Lung microvascular endothelial cell (primary cell): ENCODE results near the gene ERC2. TPM values are rescaled to one million over a fixed set of nuclear protein-coding genes. Genes with fewer than 3 reads are reported as not detected.
A peak's percentile ranks its signal among the peaks of the same experiment; 100 is the strongest.

ENCODE experiments used
- DNase-seq, 2 donors: peaks; one replicate each; pipeline versions ENCODE4 v3.0.0 to v3.0.0-alpha.2; 2010; ENCODE audit warnings: low read depth in 2 of 2
- total RNA-seq: library from RNA; depleted of rRNA; stranded (reverse); fragments of >200 nt; gene quantifications from 2 replicates; pipeline ENCODE4 v1.2.1, GENCODE V29; 2014

The ERC2 gene
- total RNA-seq, 1 donor from 2014 or later = 2.2 TPM

DNA sequence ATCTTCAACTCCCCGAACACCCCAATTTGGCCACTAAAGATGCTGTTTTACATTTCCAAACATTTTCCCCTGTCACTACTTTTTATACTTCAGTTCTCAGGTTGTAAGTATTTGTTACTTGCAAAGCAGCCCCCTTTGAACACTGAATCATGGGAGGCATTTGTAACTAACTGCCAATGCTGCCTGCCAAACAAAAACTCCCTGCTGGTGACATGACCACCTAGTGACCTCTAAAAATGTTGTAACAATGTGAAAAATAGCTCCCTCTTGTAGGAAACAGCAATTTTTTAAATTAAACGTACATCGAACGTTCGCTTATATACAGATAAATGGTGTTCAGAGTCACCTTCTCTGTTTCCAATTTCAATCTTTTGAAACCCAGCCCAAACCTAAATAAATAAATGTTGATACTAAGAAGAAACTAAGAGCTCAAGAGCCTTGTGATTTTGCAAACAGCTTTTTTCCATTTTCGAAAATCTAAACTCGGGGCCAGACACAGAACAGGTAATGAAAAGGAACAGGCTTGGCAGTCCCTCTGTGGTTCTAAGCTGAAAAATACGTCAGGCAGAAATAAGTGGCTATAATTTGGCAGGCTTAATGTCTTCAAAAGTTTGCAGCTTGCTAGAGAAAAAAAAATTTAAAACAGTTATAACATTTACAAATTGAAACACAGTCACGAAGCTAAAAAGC is 712.6 kb downstream of the ERC2 start:
- DNase-seq = no peak

DNA sequence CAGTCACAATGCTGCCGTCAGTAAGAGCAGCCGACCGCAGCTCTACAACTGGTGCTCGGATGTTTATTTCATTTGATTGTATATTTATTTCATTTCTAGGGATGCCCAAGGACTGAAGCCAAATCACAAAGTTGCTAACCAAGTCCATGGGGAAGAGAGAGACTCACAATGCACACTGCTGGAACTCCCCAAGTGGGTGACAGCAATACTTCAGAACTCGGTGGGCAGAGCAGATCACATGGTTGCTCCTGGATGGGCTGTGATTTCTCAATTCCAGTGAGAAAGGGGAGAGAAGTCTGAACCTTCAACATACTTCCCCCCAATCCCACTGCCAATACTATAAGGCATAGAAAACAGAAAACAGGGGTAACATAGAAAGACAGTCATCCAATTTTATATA is 715.4 kb downstream of the ERC2 start:
- no peak for DNase-seq

DNA sequence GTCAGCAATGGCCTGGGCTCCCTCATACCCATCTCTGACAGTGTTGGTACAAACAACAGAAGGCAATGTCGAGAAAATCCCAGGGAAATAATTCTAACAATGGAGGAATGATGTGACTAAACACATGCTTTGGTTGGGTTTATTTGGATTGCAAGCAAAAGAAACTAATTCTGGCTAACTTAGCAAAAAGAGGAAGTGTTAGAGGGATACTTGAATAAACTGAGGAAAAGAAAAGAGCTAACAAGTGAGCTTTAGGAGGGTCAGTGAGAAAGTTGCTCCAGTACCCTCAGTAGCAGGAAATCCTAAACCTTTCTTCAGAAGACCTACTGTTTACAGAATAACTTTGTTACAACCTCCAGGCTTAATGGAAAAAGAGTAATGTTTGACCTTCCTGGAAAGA is 716.5 kb downstream of the ERC2 start:
- no peak for DNase-seq

DNA sequence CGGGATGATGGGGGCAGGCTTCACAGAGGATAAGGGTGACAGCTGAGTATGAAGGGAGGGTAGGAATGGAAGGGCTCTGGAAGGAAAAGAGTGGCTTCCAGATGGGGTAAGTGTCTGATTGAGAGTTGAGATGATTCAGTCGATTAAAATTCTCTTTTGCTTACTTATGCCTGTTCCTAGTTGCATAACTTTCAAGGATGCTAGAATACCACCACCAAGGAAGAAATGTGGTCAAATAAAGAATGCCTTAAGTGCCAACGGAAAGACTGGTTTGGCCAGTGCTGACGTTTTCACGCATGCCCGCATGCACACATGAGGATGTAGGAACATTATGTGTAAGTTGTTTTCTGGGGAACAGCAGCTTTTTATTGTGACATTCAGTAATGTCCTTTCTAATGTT is 717.7 kb downstream of the ERC2 start:
- no peak for DNase-seq

DNA sequence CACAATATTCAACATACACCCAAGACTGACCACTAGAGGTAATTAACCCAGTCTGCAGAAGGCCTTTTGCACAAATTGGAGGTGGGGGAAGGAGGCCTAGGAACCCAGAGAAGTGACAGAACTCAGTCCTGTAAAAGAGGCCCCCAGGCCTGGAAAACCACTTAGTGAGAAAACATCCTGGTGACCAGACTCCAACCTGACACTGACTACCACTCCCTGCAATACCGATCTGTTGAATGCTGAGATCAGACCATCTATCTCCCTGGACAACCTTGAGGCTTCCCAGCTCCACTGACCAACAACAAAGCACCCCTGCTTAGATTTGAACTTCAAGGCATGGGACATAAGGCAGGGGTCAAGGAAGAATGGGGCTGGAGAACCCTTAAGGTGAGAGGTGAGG is 719.2 kb downstream of the ERC2 start:
- DNase-seq = no peak

DNA sequence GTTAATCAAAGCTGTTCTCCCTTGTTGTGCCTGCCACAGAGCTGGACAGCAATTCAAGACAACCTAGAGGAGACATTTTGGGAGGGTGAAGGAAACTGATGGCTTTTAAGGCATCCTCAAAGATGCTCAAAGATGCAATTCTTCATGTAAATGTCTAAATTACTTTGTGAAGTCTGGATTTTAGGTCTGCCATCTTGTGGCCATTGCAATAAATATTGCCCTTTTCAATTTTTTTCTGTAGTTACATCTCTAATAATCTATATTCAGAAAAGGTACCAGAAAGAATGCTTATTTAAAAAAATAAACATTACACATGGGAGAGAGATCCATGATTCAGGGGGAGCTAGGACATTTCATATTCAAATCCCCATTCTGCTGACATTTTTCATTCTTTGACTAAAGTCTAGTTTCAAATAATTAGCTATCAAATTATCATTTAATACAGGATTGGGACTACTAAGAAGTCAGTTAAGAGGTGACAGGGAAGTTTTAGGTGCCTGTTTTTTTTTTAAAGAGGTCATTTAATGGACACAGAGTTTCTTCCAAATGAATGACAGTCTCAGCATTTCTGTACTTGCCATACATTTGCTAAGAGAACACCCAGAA is 721.4 kb downstream of the ERC2 start:
- peak in 1 of 2 donors; percentile 25 for DNase-seq

DNA sequence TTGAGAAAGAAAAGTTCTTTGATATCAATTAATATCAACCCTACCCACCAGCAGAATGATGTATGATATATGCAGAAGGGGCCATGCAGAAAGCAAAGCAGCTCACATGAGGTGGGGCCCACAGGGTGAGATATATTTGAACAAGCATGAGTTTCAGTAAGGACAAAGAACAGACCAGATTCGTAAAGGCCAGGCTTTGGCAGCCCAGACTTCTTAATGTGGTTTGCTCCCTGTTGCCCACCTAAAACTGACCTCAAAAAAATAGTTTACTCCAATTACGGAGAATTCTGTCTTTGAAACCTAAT is 725.5 kb downstream of the ERC2 start:
- no peak for DNase-seq

DNA sequence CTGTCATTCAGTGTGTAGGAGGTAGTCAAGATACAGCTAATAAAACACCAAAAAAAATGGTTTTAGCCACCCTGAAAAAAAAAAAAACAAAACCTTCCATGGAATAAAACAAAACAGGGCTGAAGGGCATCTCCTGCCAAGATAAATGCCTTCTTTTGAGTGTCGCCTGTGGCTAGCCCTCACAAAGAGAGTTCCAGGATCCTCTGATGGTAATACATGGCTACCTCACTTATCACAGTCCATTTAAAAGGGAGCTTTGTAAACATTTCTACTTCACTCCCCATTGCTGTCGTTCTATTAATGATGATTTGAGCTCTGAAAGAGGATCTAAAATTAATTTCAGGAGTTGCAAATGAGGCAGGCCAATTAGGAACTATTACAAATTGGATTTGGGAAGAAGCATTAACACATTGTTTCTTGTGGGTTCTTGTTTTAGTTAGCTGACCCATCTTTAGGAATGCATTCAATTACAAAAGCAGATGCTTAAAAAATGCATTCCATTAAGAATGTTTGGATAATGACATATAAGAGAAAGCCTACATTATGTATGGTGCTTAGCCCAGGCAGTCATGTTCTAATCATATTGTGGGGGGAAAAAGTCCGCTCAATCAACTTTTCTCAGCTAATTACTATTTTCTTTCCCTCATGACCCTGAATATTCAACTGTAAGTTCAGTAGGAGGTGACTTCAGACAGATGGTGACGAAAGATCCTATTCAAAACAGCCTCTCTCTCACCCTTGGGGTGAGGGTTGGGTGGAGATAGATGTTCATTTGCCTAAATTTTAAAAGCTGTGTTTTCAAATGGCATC is 726.0 kb downstream of the ERC2 start:
- no peak for DNase-seq

DNA sequence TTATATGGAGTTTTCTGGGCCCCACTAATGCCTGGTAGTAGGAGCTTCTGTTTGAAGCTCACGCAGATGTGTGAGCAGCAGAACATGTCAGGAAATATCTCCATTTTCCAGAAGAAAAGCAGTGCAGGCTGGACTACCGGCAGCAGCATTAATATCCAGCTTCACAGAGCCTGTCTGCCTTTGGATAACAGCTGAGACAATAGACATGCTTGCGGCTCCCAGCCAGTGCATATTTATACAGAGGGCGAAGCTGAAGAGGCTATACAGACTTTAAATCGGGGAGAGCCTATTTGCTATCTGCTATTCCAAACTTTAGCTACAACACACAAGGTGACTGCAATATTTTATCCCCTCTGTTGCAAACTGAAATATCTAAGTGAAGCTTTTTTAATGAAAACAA is 731.1 kb downstream of the ERC2 start:
- no peak for DNase-seq

DNA sequence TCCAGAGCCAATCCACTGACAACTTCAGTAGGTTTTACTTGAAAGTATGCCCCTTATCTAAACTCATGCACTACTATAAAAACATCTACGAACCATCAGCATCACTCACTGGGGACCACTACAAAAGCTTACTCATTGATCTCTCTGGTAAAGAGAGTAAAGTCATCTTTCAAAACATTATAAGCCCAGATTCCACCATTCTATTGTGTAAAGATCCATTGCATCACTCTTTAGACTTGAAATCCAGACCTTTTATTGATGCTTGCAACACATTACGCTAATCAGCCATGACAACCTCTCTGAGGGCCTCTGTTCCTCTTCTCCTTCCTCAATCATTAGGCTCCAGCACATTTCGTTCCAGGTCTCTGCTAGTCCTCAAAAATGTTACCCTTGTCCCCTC is 732.3 kb downstream of the ERC2 start:
- no peak for DNase-seq

DNA sequence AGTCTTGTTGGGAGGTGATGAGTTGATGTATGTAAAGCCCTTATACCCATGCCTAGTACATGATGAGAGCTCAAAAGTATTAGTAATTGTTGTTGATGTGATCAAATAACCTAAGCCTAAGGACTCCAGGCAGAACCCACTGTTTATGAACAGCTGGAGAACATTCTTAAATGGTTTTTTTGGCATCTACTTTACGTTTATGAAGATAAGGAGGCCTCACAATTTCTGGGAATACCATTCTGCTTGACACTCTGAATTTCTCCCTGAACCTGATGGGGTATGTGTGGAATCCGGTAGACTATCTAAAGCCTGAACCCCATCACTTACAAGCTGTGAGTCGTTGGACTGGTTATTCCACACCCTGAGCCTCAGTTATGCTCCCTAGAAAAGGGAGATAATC is 736.5 kb downstream of the ERC2 start:
- DNase-seq = no peak

DNA sequence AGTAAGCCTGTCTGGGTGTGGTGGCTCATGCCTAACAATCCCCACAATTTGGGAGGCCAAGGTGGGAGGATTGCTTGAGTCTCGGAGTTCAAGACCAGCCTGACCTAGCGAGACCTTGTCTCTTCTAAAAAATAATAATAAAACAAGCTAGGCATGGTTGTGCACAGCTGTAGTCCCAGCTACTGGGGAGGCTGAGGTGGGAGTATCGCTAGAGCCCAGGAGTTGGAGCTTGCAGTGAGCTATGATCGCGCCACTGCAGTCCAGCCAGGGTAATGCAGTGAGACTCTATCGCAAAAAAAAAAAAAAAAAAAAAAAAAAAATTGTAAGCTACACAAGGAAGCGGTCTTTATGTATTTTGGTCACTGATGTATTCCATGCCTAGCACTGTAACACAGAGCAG is 738.7 kb downstream of the ERC2 start:
- no peak for DNase-seq

DNA sequence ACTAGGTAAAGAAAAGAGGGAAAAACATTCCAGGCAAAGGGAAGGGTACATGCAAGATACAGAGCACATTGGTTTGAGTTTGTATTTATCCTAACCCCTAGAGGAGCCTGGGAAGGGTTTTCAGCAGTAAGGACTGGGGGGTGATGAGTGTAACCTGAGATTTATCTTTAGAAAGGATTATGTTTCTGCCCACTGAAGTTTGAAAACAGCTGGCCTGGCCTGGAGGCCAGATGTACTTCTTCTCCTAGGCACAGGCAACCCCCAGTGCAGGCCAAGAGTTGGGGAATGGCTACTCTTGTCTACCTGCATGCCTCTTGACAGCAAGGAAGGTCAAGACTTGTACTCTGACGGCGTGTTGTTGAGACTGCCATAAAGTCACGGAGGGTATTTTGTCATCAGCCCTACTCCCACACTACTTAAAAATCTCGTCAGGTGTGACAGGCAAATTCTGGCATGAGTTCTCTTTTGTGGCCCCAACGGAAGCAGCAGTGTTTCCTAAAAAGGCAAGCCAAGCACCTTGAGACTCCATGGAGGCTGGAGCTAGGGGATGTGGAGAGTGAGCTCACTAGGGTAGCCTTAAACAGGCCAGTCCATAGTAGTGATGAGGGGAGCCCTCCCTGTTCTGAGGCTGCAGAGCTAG is 739.7 kb downstream of the ERC2 start:
- no peak for DNase-seq

DNA sequence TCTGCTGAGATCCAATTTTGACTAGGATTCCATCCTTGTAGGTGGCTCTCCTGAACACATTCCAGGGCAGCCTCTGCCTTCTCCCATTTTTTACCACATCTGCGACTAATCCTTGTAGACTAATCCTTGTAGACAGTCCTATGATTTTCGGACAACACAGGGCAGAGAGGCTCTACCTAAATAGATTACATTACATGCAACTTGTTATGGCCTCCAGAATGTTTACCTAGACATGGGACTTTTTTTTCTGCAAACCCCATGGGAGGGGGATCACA is 741.8 kb downstream of the ERC2 start:
- DNase-seq = no peak

DNA sequence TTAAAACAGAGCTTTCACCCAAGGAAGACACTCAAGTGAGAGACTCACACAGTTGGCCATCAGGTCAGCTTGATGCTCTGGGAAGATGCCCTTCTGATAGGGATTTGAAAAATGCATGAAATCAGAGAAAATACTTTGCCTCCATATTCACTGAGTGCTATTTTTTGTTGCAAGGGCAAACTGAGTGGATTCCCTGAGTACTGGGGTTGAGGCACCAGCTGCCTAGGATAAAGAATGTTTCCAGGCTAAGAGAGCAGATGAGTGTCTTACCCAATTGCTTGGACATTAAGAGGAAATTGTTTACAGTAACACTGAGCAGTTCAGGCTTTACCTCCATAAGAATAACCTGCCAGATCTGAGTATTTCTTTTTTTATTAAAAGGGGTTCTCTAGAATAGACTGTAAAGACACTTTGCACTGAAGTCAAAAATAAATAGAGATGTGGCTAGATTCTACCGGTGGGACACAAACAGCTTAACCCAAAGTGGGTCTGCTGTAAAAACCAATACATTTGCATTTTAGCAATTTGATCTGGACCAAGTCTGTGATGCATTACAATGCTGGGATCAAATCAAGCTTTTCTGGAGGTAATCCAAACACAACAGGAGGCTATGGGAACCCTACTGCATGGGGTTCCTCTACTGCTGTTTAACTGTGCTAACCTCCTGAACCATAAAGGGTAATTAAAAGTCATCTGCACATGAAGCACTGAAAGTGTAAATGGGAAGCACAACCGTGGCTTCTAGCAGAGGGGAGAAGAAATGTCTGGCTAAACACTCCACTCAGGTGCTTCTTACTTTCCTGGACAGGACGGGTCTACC is 742.4 kb downstream of the ERC2 start:
- DNase-seq = no peak

DNA sequence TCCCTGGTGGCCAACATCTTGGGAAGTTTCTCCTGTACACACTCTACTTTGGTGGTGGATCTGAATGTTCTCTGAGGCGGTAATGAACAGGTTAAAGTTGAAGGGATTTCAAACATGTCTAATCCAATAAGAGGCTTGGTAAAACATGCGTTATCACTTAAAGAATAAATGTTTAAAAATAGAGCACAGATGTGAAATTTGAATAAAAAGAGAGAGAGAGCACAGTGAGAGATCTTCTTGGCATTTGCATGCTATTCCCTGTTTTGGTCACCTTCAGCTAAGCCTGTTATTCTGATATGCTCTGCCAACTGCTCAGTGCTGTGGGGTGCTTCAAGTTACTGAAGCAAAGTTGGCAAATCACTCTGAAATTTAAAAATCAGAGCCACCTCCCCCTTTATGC is 743.4 kb downstream of the ERC2 start:
- DNase-seq = no peak

DNA sequence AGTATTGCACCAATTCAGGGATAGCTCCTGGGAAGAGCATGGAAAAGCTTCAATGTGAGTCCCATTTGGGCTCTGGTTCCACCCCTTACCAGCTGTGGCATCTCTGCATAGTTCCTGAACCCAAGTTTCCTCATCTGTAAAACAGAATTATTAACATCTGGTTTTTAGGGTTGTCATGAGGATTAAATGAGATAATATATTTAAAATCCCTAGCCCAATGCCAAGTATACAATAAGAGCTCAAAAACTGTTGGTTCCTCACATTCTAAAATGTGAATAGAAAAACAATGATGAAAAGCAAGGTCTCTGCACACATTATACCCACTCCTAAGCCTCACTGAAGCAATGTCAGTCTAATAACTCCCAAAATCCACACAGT is 743.9 kb downstream of the ERC2 start:
- DNase-seq = no peak

DNA sequence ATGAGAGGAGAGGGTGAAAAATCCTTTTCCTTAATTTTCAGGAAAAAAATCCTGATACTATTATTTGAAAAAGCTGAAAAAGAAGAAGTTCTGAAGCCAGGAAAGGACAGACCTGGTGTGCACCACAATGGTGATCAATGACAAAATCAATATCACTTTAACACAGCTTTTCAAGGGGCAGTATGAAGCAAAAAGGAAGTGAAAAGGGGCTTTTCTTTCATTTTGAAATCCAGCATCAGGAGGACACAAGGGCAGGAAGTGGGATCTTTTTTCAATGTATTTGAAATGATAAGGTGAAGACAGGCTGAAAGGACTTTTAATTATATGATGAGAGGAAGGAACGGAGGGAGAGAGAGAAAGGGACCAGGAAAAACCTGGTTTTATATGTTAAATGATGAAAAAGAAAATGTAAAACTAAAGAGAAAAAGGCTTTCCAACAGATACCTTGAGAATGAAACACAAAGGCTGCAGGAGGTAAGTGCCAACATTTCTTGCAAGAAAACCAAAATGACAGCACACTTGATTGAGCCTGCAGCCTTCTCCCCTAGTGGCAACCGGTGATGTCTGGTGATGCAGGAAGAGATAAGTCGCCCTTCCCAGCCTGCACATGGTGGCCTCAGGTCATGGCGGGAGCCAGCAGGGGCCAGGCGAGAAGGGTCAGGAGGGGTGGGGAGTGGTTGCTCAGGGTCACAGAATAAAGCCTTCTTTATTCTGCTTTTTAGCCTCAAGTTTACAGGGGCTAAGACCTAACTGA is 744.4 kb downstream of the ERC2 start:
- no peak for DNase-seq

DNA sequence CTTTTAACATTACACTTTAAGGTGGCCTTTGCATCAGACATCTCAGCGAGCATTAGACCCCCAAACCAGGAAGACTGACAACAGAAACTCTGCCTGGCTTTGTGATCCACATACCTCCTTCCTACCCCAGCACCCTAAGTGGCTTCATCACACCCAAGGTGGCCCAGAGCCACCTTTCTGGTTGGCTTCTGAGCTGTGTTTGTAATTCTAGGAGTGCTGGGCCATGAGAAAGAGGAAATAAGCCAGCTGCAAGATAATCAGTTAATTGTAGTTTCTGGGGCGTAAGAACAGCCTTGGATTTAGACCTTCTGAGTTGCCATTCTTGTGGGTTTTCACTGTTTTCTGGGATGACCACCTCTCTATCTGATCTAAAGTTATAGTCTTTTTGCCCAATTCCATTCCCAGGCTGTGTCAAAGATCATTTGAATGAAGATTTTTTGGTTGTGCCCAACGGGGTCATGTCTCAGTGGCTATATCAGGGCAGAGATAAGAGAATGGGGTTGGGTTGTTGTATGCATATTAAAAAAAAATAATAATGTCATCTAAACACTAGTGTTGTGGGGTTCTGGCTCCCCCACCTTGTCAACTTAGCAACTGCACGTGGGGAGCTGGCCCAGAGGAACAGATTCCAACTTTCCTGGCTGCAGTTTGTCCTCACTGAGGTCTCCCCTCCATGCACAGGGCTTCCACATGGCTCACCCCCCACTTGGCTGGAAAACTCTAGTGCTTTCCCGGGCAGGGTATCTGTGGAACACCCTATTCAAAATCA is 746.4 kb downstream of the ERC2 start:
- DNase-seq = peak in 1 of 2 donors; percentile 35

DNA sequence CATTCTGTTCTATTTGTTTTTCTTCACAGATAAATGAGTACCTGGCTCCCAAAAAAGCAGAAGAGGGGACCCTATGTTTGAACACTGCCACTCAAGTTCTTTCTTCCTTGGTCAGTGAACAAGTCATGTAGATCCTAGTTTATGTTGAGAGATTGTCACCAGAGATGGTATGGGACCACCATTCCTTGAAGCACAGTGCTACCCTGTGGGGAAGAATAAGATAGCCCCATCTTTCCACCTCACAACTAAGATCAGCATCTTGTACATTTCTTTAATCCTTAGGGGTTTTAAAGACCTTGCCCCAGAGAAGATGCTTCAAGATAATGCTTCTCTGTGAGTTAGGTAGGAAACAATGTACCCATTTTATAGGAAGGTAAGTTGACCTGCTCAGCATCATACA is 747.7 kb downstream of the ERC2 start:
- no peak for DNase-seq

DNA sequence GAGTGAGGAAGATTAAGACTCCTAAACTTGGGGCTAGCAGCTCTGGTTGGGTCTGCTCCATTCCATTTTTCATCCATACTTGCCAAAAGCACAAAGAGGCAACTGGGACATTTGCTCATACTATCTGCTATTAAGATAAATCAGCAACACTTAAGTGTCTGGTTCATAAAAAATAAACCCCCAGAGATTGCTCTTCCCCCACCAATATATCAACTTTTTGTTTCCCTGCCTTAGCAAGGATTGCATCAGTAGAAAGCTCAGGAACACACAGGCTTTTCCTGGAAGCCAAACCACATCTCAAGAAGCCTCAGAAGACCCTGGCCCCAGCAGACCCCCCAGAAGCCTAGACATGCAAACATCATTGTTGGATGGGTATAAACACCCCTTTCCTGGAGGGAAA is 748.8 kb downstream of the ERC2 start:
- no peak for DNase-seq
